IPS-15b (cell line): Measurements from ENCODE around the gene ZNF783.
"Not testable (repeated sequence)": the region's sequence is repeated elsewhere in the genome, so short reads cannot be mapped to it uniquely, and the experiment has no call there.

Experiments
- H3K27me3 ChIP-seq: one replicate; pipeline ENCODE4 v1.6.1; 2013; ENCODE audit warnings: low read length; ENCODE audit not compliant: control insufficient read depth, insufficient read depth
- H3K36me3 ChIP-seq: one replicate; pipeline ENCODE4 v1.6.1; 2013; ENCODE audit warnings: low read length; ENCODE audit not compliant: control insufficient read depth, insufficient read depth
- H3K4me1 ChIP-seq: one replicate; pipeline ENCODE4 v1.6.1; 2013; ENCODE audit warnings: mild to moderate bottlenecking, low read length; ENCODE audit not compliant: control insufficient read depth, insufficient read depth
- H3K4me3 ChIP-seq: one replicate; pipeline ENCODE4 v1.5.1; 2013; ENCODE audit warnings: low read depth, low read length
- H3K9ac ChIP-seq: one replicate; pipeline ENCODE4 v1.6.1; 2013; ENCODE audit warnings: low read depth, mild to moderate bottlenecking, low read length
- H3K9me3 ChIP-seq: one replicate; pipeline ENCODE4 v1.6.1; 2013; ENCODE audit warnings: mild to moderate bottlenecking, low read length; ENCODE audit not compliant: control insufficient read depth, insufficient read depth

The ZNF783 gene

DNA sequence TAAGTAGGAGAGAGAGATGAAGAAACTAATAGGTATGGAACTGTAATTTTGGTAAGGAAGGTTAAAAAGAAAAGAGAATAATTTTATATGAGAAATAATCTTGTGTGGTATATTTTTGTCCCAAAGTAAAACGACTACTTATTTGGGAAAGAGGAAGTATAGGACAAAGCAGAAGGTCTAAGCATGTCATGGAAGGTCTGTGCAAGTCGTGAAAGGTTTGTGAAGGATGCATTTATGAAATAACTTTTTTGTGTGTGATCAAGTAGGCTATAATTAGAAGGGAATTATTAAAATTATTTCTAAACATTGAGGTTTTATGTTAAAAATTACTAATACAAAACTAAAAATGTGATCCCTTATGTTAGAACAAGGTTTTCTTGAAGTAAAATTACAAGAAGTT lies 63.3 kb downstream of the ZNF783 start:
- H3K27me3 ChIP-seq: no peaks in the 10 kb centered on the region
- no peaks in the 10 kb centered on the region for H3K9me3 ChIP-seq
- peaks cover under 1% of the 10 kb centered on the region for H3K4me1 ChIP-seq
- H3K36me3 ChIP-seq: no peaks in the 10 kb centered on the region
- no peak overlapping the region for H3K9ac ChIP-seq
- H3K4me3 ChIP-seq: no peak overlapping the region

DNA sequence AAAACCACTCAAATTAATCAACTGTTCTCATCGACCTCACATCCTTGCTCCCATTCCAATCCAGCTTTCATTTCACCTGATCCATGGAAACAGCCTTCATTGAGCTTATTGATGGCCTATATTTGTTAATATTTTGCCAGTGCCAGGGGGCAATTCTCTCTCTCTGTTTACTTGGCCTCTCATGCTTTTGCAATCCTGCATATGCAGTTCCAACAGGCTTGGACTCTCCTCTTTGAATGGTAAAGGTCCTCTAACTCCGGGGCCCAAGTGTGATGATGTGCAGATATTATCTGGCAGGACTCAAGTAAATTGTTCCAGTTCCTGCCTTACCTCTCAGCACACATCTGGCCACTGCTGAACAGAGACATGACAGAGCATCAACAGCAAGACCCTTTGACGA lies 67.3 kb downstream of the ZNF783 start:
- no peak overlapping the region for H3K4me3 ChIP-seq
- H3K4me1 ChIP-seq: no peaks in the 10 kb centered on the region
- H3K27me3 ChIP-seq: no peaks in the 10 kb centered on the region
- H3K9me3 ChIP-seq: no peaks in the 10 kb centered on the region
- H3K36me3 ChIP-seq: no peaks in the 10 kb centered on the region
- H3K9ac ChIP-seq: no peak overlapping the region

DNA sequence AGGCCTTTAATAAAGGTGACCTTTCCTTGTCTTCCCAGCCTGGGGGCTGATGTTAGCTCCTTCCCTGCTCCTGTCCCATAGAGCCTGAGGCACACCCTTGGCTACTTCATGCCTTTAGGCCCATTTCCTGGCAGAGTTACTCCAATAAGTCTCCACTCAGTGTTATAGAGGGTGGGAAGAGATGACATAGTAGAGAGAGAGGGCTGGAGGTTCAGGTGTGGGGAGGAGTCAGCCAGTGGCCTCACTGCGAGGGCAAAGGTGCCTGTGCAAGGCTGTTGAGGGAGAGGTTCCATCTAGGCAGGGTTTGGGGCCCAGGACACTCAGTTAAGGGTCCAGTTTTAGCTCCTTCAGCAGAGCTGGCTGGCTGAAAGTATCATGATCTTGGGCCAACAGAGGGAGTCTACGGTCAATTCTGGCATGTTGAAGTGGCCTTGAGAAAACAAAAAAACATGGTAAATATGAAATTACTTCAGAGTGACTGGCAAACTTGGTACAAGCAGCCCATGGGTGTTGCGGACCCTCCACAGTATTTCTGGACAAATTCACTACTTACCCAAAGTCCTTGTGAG lies 67.9 kb downstream of the ZNF783 start:
- Histone ChIP-seq H3K9me3 (no peaks in the 10 kb centered on the region), H3K4me1 (no peaks in the 10 kb centered on the region)

GRCh38 chr7:149330914-149331567 lies 69.0 kb downstream of the ZNF783 start:
- Histone ChIP-seq H3K4me3 (peak overlapping the region; percentile 5), H3K4me1 (no peaks in the 10 kb centered on the region), H3K36me3 (no peaks in the 10 kb centered on the region), H3K9me3 (no peaks in the 10 kb centered on the region), H3K27me3 (no peaks in the 10 kb centered on the region), H3K9ac (no peak overlapping the region)

More for the DNA sequence above, 67.9 kb downstream of the ZNF783 start:
- Histone ChIP-seq H3K9ac (no peak overlapping the region), H3K4me3 (no peak overlapping the region), H3K36me3 (no peaks in the 10 kb centered on the region), H3K27me3 (no peaks in the 10 kb centered on the region)

GRCh38 chr7:149332602-149333320 lies 70.8 kb downstream of the ZNF783 start:
- not testable (repeated sequence) for H3K9ac ChIP-seq, H3K9me3 ChIP-seq, H3K27me3 ChIP-seq, H3K4me3 ChIP-seq, H3K4me1 ChIP-seq, H3K36me3 ChIP-seq

GRCh38 chr7:149333321-149333717 lies 71.3 kb downstream of the ZNF783 start:
- no peaks in the 10 kb centered on the region for H3K9me3 ChIP-seq
- no peak overlapping the region for H3K9ac ChIP-seq
- H3K4me1 ChIP-seq: no peaks in the 10 kb centered on the region
- H3K36me3 ChIP-seq: no peaks in the 10 kb centered on the region
- H3K4me3 ChIP-seq: no peak overlapping the region
- H3K27me3 ChIP-seq: no peaks in the 10 kb centered on the region

GRCh38 chr7:149334219-149334618 lies 72.2 kb downstream of the ZNF783 start:
- Histone ChIP-seq H3K9ac (no peak overlapping the region), H3K36me3 (no peaks in the 10 kb centered on the region), H3K4me1 (no peaks in the 10 kb centered on the region), H3K9me3 (no peaks in the 10 kb centered on the region), H3K4me3 (no peak overlapping the region), H3K27me3 (no peaks in the 10 kb centered on the region)
